Large intestine (tissue), 3 donors: ENCODE measurements around the gene MT1B. TPM values are rescaled to one million over a fixed set of nuclear protein-coding genes. Genes with fewer than 3 reads are reported as not detected.

Experiments used
- DNase-seq, 2 donors: peaks; one replicate each; pipeline versions ENCODE4 v3.0.0 to v3.0.0-alpha.2; 2013
- H3K27ac ChIP-seq: one replicate; pipeline ENCODE4 v1.5.1; 2013; ENCODE audit warnings: low read length
- H3K27me3 ChIP-seq: 2 replicates; pipeline ENCODE4 v1.6.1; 2013; ENCODE audit warnings: low read length; ENCODE audit not compliant: control insufficient read depth, insufficient read depth
- H3K36me3 ChIP-seq: 2 replicates; pipeline ENCODE4 v1.6.1; 2013; ENCODE audit warnings: low read length; ENCODE audit not compliant: control insufficient read depth, insufficient read depth
- H3K4me1 ChIP-seq: one replicate; pipeline ENCODE4 v1.6.1; 2013; ENCODE audit warnings: low read length; ENCODE audit not compliant: control insufficient read depth, insufficient read depth
- H3K4me3 ChIP-seq: one replicate; pipeline ENCODE4 v1.5.1; 2013; ENCODE audit warnings: low read length
- H3K9me3 ChIP-seq: one replicate; pipeline ENCODE4 v1.6.1; 2013; ENCODE audit warnings: mild to moderate bottlenecking, low read depth, low read length, moderate library complexity; ENCODE audit not compliant: control insufficient read depth
- WGBS: methylation state at CpG from one replicate; pipeline ENCODE4 v1.1.5; 2013; ENCODE audit warnings: low lambda C conversion rate; ENCODE audit not compliant: insufficient coverage; 5-methylcytosine and 5-hydroxymethylcytosine counted together
- polyA plus RNA-seq: library from polyadenylated mRNA; unstranded; fragments of 120-200 nt; gene quantifications from one replicate; pipeline ENCODE4 v1.2.1, GENCODE V29; 2013

The MT1B gene
- polyA plus RNA-seq, 1 donor: not detected

DNA sequence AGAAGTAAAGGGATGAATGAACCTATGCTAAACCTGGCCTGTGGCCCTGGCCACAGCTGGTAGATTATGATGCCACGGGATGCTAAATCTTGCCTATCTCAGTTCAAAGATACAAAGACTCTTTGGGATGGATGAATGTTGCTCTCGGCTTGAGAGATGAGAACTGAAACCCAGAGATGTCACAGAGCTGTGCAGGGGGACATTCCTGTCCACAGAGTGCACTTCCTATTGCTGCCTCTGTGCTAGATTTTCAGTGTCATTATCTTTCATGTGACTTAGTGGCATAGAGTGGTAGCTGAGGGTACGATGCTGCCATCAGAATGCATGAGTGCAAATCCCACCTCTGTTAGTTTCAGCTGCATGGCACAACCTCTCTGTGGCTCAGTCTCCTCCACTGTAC lies 21.6 kb upstream of the MT1B start:
- H3K4me1 ChIP-seq: peaks cover 18% of the 10 kb centered on the region
- no peak overlapping the region for H3K4me3 ChIP-seq
- no peak for DNase-seq
- H3K27me3 ChIP-seq: peaks cover 64% of the 10 kb centered on the region
- H3K27ac ChIP-seq: no peak overlapping the region
- no CpG with 5 or more reads among the region's 3 CpGs for WGBS
- H3K36me3 ChIP-seq: no peaks in the 10 kb centered on the region
- H3K9me3 ChIP-seq: no peaks in the 10 kb centered on the region

DNA sequence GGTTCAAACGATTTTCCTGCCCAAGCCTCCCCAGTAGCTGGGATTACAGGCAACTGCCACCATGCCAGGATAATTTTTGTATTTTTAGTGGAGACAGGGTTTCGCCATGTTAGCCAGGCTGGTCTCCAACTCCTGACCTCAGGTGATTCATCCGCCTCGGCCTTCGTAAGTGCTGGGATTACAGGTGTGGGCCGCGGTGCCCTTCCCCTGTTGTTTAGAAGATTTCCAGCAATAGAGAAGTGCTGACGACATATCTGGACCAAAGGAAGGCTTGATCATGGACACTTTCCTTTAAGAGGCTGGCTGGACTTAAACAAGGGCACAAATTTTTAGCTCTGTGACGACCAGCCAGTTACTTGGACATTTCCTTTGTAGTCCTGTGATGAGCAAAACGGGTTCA lies 20.5 kb upstream of the MT1B start:
- Histone ChIP-seq H3K27ac (no peak overlapping the region), H3K27me3 (peaks cover 68% of the 10 kb centered on the region)

GRCh38 chr16:56631832-56632155 lies 19.9 kb upstream of the MT1B start:
- H3K36me3 ChIP-seq: no peaks in the 10 kb centered on the region
- peak overlapping the region; percentile 35 for H3K4me3 ChIP-seq
- H3K27ac ChIP-seq: no peak overlapping the region
- no CpG with 5 or more reads among the region's 14 CpGs for WGBS
- peaks cover 15% of the 10 kb centered on the region for H3K4me1 ChIP-seq
- peaks cover 70% of the 10 kb centered on the region for H3K27me3 ChIP-seq
- no peak for DNase-seq
- no peaks in the 10 kb centered on the region for H3K9me3 ChIP-seq

More for the DNA sequence above, 20.5 kb upstream of the MT1B start:
- H3K36me3 ChIP-seq: no peaks in the 10 kb centered on the region
- H3K4me3 ChIP-seq: no peak overlapping the region
- H3K4me1 ChIP-seq: peaks cover 19% of the 10 kb centered on the region
- no peak for DNase-seq
- WGBS: no CpG with 5 or more reads among the region's 10 CpGs
- H3K9me3 ChIP-seq: no peaks in the 10 kb centered on the region

GRCh38 chr16:56632156-56632847 lies 19.4 kb upstream of the MT1B start, which contains the start of gene MT1M:
Gene MT1M (plus strand): TSS chr16:56632659. CDS start chr16:56632732, 73 bp downstream.
- Histone ChIP-seq H3K27ac (no peak within 1 kb of the TSS), H3K27me3 (peaks cover 75% of the 10 kb centered on the region), H3K36me3 (no peaks in the 10 kb centered on the region), H3K9me3 (no peaks in the 10 kb centered on the region), H3K4me3 (peak within 1 kb of the TSS; percentile 35), H3K4me1 (peaks cover 11% of the 10 kb centered on the region)
- DNase-seq: peak in 1 of 2 donors; percentile 43
- no CpG with 5 or more reads among the region's 61 CpGs for WGBS

DNA sequence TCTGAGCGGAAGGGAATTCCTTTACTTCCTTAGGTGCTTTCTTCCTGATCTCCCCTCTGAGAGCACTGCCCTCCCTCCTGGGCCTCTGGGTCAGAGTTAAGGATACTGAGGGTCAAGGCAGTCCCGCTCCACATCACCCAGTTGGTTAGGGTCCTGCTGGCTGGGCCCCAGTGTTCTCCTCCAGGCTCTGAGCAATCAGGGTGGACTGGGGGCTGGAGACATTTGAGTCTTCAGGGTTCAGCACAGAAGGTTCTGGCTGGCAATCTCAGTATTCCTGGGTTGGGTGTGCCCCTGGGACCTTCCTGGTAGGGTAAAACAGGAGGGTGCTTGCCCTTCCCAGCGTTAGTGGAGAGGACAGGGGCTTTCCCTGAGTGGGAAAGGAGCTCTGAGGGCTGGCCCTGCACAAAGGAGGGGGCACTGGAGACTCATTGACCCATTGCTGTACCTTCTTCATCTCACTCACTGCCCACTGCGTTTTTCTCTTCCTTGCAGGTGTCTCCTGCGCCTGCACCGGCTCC lies 18.8 kb upstream of the MT1B start:
- no peak for DNase-seq
- H3K27ac ChIP-seq: no peak overlapping the region
- peak overlapping the region; percentile 35 for H3K4me3 ChIP-seq
- WGBS: no CpG with 5 or more reads among the region's 6 CpGs
- peaks cover 11% of the 10 kb centered on the region for H3K4me1 ChIP-seq
- no peaks in the 10 kb centered on the region for H3K36me3 ChIP-seq
- no peaks in the 10 kb centered on the region for H3K9me3 ChIP-seq
- peaks cover 81% of the 10 kb centered on the region for H3K27me3 ChIP-seq

- Histone ChIP-seq H3K27ac (no peak overlapping the region), H3K9me3 (no peaks in the 10 kb centered on the region), H3K4me1 (peaks cover 12% of the 10 kb centered on the region), H3K27me3 (peaks cover 88% of the 10 kb centered on the region), H3K4me3 (no peak overlapping the region), H3K36me3 (no peaks in the 10 kb centered on the region)
- no CpG with 5 or more reads among the region's 7 CpGs for WGBS
- no peak for DNase-seq
Observed at GRCh38 chr16:56633535-56633934, 18.2 kb upstream of the MT1B start.

GRCh38 chr16:56634715-56635440 lies 16.8 kb upstream of the MT1B start:
- no peak overlapping the region for H3K4me3 ChIP-seq

DNA sequence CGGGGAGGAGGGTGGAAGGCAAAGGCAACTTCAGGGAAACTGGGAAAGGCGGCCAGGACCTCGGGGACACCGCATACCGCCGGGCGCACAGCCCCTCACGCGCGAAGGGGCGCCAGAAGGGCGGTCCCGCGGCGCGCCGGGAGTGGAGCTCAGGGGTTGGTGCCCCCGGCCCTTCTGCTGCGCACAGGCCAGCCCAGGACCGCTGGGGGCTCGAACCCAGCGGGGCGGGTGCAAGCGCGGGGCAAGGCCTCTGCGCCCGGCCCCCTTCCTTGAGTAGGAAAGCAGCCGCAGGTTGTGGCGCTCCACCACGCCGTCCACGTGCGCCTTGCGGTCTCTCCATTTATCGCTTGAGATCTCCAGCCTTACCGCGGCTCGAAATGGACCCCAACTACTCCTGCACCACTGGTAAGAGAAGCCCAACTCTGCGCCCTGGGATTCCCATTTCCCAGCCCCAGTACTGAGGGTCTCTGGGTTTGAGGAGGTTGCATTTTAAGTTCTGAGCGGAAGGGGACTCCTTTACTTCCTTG lies 16.2 kb upstream of the MT1B start:
- no CpG with 5 or more reads among the region's 40 CpGs for WGBS
- DNase-seq: no peak
- Histone ChIP-seq H3K27ac (no peak overlapping the region), H3K4me3 (no peak overlapping the region), H3K36me3 (no peaks in the 10 kb centered on the region), H3K4me1 (peaks cover 15% of the 10 kb centered on the region), H3K27me3 (peaks cover 92% of the 10 kb centered on the region), H3K9me3 (no peaks in the 10 kb centered on the region)

More at GRCh38 chr16:56634715-56635440, 16.8 kb upstream of the MT1B start:
- peaks cover 92% of the 10 kb centered on the region for H3K27me3 ChIP-seq
- WGBS: no CpG with 5 or more reads among the region's 47 CpGs
- peaks cover 15% of the 10 kb centered on the region for H3K4me1 ChIP-seq
- H3K36me3 ChIP-seq: no peaks in the 10 kb centered on the region
- H3K9me3 ChIP-seq: no peaks in the 10 kb centered on the region
- no peak overlapping the region for H3K27ac ChIP-seq
- DNase-seq: no peak

GRCh38 chr16:56636616-56637413 lies 14.9 kb upstream of the MT1B start:
- H3K27me3 ChIP-seq: peaks cover 94% of the 10 kb centered on the region
- WGBS: 67% methylated on average over 1 of the region's 9 CpGs

More at GRCh38 chr16:56636616-56637413, 14.9 kb upstream of the MT1B start:
- Histone ChIP-seq H3K4me3 (no peak overlapping the region), H3K36me3 (no peaks in the 10 kb centered on the region), H3K4me1 (peaks cover 15% of the 10 kb centered on the region), H3K9me3 (no peaks in the 10 kb centered on the region), H3K27ac (no peak overlapping the region)
- no peak for DNase-seq
